Skin of body (tissue), 2 donors: ENCODE results near the gene SLC22A3. TPM values are rescaled to one million over a fixed set of nuclear protein-coding genes. Genes with fewer than 3 reads are reported as not detected.

Experiments used
- DNase-seq: peaks from one replicate; lab custom pipeline; 2025; lab: John Stamatoyannopoulos, UW
- total RNA-seq: library from RNA; depleted of rRNA; stranded (reverse); fragments of >200 nt; gene quantifications from one replicate; pipeline ENCODE4 v1.2.3, GENCODE V29; 2014

SLC22A3 gene
- total RNA-seq, 1 donor from 2014 or later = 21.4 TPM

DNA sequence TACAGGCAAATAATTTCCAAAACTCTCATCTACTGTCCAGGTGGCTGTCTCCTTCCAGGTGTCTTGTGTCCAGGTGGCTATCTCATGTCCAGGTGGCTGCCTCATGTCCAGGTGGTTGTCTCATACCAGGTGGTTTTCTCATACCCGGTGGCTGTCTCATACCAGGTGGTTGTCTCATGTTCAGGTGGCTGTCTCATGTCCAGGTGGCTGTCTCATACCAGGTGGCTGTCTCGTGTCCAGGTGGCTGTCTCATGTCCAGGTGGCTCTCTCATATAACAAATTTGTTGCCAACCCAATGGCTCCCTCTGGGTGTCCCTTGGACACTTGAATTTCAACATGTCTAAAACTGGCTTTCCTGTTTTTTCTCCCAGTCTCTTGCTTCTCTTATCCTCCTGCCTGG is 14.3 kb upstream of the SLC22A3 start:
- DNase-seq = no peak

- no peak for DNase-seq
Measured at GRCh38 chr6:160336200-160336599, 12.0 kb upstream of the SLC22A3 start.

- no peak for DNase-seq
Measured at GRCh38 chr6:160337301-160337700, 10.9 kb upstream of the SLC22A3 start.

- DNase-seq = no peak
Measured at GRCh38 chr6:160337991-160338390, 10.2 kb upstream of the SLC22A3 start.

DNA sequence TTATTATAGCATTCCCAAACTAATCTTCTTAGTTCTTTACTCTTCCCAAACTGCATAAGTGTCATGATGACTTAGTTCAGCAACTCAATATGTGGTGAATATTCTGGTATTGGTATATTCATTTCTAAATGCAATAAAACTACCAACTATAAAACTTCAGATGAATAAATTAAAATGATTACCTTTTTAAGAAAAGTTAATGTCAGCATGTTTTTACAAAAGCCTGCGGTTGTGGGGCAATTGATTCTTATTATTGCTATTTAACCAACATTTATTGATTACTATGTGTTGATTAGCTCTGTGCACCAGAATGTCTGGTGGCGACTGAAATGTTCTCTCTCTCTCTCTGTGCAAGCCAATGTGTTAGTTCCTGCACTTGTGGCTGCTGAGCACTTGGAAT is 5.0 kb upstream of the SLC22A3 start:
- DNase-seq = no peak

DNA sequence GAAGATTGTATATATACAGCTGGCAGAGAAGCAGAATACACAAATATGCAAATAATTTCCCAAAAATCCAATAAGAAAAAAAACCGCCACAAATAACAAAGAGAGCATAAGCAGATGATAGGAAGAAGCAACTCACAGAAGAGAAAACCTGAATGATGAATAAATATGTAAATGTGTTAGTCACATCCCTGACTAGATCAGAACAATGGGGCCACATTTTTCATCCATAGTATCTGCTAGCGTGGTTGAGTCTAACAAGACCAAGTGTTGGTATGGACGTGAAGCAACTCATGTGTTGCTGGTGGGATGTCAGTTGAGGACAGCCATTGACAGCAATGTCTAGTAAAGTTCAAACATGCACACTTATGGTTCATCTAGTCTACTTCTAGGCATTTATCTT is 3.9 kb upstream of the SLC22A3 start:
- no peak for DNase-seq

DNA sequence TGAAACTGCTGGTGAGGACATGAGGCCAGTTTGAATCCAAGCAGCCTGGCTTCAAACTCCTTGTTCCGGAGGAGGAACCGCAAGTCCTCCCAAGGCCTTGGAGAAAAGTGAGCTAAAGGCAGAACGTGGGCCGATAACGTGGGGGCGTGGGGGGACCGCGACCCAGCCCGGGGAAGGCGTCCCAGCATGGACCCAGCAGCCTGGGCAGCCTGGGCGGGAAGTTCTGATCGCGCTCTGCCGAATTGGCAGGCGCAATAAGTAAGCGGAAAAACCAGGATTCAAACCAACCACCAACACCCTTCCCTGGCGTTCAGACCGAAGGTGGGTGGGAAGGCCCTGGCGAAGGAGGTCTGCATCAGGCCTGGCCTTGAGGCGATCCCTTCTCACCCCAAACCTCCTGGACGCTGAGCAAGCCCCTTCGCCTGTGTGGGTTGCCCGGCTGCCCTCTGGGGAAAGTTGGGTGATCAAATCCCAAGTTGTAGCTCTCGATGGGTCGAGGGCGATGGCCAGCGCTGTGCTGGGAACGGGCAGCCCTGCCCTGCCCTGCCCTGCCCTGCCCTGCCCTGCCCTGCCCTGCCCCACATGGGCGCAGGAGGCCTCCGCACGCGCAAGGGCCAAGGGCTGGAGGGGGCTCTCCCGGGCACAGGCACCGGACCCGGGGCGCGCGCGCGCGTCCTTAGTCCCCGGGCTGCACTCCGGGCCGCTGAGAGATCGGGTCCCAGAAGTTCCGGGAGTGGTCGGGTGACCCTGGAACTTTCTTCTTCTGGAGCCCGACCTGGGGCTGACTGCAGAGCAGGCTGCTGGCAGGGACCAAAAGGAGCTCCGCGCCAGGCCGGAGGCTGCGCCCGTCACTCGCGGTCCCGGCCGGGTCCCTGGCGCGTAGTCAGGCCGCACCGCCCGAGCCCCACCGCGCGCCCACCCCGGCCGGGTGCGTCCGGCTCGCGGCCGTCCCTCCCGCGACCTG is 637 bp upstream of the SLC22A3 start:
- DNase-seq = no peak

GRCh38 chr6:160349020-160349441 is 853 bp downstream of the SLC22A3 start:
- DNase-seq = no peak

GRCh38 chr6:160349814-160350350 is 1.7 kb downstream of the SLC22A3 start:
- no peak for DNase-seq

DNA sequence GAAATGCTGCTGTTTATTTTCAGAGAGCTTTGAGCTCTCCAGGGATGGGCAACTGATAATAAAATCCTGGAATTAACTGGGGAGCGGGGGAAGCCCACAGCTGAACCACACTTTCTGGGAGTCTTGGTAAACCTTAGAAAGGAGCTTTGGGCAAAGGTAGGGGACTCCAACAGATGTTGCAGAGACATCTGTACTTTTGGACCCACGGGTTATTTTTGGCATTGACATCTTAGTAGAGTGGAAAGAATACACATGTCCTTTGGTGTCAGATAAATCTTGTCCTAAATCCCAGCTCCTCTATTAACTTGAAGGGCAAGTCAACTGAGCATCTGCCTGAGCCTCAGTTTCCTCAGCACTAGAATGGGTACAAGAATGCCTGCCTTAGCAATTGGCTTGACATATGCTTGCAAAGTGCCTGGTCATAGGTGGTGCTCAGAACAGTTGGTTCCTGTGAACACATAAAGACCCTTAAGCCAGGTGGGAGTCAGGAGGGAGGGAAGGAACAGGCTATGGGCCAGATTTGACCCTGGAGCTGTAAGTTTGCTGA is 5.8 kb downstream of the SLC22A3 start:
- no peak for DNase-seq

DNA sequence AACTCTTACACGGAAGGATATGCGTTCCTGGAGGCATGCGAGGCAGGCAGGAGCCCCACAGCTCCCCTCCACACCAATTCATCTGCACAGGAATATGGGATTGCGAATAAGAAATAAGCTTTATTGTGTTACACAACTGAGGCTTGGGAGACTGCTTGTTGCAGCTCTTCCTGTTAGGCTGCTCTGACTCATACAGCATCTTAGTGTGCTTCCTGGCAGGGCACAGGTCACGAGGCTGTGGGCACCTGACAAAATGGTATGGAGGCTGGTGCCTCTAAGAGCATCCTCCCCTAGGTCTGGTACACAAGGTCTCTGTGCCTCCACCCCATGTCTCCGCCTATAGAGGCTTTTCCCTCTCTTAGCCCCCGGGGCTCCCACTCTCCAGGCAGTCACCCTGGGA is 6.8 kb downstream of the SLC22A3 start:
- DNase-seq = no peak

GRCh38 chr6:160356074-160356744 is 8.0 kb downstream of the SLC22A3 start:
- DNase-seq = no peak

DNA sequence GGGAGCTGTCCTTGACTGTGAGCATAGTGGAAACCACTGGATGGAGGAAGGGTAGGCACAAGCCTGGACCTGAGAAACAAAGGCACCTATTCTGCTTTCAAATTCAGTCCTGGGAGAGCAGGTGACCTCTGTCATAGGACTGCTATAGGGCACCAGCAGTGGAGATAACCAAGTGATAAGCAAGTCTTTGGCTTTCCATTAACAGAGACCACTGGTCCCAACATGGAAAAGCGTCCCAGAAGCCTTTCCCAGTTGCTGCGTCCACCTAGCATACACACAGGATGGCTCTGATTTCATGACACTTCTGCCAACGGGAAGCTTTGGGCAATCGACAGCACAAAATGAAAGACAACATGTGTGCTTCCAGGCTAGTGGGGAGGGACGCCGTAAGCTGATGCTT is 8.9 kb downstream of the SLC22A3 start:
- no peak for DNase-seq

DNA sequence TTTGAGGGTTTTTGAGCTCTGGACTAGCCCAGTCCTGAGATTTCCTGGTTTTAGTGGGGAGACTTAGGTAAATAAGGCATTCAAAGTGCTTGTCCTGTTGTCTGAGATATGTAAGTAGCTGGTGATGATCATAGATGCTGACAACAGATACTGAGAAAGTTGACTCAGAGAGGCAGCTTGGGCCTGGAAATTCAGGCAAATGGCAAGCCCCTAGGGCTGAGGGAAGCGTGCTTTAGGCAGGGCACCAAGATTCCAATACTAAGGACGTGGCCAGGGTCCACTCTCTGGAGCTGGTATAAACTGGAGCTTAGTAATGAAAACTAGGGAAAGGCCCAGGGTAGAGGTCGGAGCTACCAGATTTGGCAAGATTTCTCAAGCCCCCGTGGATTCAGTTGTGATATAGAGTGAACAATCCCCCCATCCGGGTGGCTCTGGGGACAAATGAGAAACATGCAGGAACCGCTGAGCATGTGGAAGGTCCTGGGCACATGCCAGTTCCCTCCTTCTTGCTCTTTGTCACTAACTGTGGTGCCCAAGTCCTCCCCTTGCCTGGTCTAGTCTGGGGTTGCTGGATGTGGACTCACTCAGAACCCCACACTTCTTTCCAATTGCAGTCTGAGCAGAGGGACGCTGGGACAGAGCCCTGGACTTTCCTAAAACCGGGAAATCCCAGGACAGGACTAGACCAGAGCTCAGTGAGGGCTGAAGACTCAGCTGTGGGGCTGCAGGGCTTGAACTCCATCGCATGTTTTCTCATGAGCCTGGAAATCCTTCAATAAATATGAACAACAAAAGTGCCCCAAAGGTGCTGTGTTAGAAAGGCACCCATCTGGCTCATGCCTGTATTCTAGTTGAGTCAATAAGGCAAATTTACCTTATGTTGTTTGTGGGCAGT is 10.3 kb downstream of the SLC22A3 start:
- DNase-seq = no peak

- DNase-seq = no peak
Measured at GRCh38 chr6:160360955-160361354, 12.8 kb downstream of the SLC22A3 start.

GRCh38 chr6:160362556-160362955 is 14.4 kb downstream of the SLC22A3 start:
- no peak for DNase-seq

GRCh38 chr6:160363016-160363996 is 15.1 kb downstream of the SLC22A3 start:
- no peak for DNase-seq

DNA sequence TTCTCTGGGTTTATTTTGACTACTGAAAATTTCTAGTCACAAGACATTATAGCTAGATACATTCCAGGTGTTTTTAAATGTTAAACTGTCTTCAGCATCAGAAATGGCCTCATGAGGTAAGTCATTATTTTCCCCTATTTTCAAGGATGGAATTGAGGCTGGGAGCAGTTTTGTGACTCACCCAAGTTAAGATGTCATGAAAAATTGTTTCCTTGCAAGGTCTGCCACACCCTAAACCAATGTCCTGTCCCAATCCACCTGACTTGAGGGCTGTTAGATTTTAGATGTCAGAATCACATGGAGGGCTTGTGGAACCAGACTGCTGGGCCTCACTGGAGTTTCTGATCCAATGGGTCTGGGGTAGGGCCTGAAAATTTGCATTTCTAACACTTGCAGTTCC is 16.9 kb downstream of the SLC22A3 start:
- no peak for DNase-seq

GRCh38 chr6:160367798-160368547 is 19.8 kb downstream of the SLC22A3 start:
- no peak for DNase-seq
